Astrocyte of the hippocampus (primary cell): Measurements from ENCODE around the gene BBC3.
"Not testable (repeated sequence)": the region's sequence is repeated elsewhere in the genome, so short reads cannot be mapped to it uniquely, and the experiment has no call there.

Source experiments
- DNase-seq: peaks from one replicate; pipeline ENCODE4 v3.0.0; 2011; ENCODE audit warnings: low read depth, low spot score

BBC3 gene, protein sequence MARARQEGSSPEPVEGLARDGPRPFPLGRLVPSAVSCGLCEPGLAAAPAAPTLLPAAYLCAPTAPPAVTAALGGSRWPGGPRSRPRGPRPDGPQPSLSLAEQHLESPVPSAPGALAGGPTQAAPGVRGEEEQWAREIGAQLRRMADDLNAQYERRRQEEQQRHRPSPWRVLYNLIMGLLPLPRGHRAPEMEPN

DNA sequence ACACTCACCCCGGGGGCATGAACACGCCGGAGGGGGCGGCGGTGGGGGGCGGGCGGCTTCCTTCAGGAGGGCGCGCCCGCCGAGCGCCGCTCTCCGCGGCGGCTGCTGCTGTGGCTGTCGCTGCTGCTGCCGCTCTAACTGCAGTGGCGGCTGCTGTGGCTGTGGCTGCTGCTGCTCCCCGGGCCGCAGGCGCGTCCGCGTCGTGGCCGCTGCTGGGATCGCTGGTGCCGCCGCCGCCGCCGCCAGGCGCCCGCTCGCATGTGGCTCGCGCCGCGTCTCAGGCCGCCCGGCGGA, at the start of gene BBC3:
Gene BBC3 (minus strand): TSS at position 279 of the 294 bp plus-strand sequence. CDS start 2,768 bp downstream, outside the sequence.
- no peak for DNase-seq

DNA sequence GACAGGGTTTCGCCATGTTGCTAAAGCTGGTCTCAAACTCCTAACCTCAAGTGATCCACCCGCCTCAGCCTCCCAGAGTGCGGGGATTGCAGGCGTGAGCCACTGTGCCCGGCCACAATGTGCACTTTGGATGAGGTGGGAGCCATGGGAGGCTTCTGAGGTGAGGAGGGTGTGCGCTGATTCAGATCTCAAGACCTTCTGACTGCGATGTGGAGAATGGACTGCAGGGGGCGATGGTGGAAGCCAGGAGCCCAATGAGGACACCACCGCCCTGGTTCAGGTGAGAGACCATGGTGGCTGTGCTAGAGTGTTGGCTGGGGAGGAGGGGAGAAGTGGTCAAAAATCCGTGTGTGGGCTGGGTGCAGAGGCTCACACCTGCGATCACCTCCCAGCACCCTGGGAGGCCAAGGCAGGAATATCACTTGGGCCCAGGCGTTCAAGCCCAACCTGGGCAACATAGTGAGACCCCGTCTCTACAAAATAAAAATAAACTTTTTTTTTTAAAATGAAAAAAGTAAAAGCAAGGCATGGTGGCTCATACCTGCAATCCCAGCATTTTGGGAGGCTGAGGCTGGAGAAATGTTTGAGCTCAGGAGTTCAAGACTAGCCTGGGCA, 49.3 kb upstream of the BBC3 start:
- peak; percentile 28 for DNase-seq

DNA sequence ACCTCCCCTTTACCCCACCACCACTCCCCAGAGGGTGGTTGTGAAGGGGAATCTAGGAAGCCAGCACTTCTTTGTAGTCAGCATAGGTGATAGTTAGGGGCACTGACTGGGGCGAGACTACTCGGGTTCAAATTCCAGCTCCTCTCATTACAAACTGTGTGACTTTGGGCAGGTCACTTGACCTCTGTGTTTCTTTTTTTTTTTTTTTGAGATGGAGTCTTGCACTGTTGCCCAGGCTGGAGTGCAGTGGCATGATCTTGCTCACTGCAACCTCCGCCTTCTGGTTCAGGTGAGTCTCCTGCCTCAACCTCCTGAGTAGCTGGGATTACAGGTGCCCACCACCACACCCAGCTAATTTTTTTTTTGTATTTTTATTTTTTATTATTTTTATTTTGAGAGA, 45.5 kb upstream of the BBC3 start:
- DNase-seq, result not testable (repeated sequence)

DNA sequence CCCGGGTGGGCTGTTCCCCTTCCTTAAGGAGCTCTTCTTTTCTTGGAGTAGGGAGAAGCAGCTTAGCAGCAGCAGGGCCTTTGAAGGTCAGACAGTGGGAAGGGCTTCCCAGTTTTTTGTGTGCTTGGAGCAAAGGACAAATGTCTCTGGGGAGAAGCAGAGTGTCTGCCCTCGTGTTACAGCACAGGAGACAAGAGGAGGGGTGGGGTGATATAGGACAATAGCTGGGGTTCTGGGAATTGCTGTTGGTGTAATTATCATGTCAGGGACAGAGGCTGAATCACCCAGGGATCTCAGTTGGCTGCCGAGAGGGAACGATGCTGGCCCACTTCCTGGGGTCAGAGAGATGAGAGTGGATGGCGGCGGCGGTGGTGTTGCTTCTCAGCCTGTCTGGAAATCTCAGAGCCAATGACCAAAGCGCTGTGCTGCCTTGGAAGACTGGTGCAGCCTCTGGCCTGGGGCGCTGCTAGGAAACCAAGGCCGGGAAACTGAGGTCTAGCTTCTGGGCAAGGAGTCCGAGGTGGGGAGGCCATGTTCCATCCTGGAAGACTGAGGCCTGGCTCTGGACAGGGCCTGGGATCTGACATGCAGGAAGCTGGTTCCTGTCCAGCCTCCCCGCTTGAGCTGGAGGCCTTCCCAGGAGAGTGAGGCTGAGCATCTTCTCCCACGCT, 44.9 kb upstream of the BBC3 start:
- DNase-seq, result peak; percentile 47

DNA sequence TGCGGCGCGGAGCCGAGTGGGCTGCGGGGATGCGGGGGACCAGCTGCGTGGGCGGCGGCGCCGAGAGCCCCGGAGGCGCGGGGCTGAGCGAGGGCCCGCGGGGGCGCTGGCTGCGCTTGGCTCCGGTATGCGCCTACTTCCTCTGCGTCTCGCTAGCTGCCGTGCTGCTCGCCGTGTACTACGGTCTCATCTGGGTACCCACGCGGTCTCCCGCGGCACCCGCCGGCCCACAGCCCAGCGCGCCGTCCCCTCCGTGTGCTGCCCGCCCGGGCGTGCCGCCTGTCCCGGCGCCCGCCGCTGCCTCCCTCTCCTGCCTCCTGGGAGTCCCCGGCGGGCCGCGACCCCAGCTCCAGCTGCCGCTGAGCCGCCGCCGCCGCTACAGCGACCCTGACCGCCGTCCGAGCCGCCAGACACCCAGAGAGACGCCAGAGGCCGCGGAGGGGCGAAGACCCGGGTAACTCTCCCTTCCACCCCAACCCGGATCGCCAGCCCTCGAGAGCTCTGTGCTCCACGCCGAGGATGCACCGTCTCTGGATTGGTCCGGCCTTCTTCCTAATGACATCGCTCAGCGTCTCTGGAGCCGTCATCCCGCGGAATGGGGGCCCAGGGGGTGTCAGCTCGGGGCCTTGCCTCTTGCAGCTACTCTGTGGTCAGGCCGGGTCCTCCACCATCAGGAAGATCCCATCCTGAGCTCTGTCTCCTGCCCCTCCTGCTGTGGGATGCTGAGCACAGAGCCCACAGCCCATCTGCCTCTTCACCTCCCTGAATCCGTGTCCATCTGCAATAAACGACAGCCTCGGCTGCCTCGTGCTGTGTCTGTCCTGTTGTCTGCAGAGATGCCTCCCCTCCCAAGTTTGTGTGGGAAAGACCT, 44.1 kb upstream of the BBC3 start:
- DNase-seq, result peak; percentile 55

DNA sequence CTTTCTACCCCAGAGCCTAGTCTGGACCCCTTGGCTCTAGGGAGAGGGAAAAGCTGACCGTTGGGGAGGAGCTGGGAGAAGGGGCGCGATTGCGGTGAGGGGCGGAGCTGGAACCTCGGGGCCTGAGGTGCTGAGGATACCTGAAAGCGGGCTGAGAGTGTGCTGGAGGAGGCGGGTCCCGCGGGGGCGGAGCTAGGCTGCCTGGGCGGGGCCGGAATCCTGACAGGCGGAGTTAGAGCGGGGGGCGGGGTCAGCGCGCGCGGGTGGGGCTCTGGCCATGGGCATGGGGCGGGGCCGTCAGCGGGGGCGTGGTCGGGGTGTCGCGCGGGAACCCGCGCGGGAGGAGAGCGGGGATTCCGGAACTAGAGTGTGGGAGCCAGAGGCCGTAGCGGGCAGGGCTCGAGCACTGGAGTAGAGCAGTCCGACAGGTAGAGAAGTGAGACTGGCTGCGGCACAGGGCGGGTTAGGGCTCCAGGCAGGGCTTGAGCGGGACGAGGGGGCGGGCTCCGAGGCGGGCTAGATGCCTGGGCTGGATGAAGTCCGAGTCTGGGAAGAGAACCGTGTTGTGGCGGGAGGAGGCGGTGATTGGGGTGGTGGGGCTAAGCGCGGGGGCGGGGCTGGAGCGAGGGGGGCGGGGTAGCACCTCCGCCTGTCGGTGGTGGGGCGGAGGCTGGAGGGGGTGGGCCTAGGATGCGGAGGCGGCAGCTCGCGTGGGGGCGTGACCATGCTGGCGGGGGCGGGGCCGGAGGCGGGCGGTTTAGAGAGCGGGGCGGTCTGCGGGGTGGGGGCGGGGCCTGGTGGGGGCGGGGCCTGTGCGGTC, 43.3 kb upstream of the BBC3 start, which contains the start of gene INAFM1:
Gene INAFM1 (plus strand): TSS at position 815 of the 820 bp plus-strand sequence. CDS start 35 bp downstream, outside the sequence.
- peak; percentile 98 for DNase-seq

DNA sequence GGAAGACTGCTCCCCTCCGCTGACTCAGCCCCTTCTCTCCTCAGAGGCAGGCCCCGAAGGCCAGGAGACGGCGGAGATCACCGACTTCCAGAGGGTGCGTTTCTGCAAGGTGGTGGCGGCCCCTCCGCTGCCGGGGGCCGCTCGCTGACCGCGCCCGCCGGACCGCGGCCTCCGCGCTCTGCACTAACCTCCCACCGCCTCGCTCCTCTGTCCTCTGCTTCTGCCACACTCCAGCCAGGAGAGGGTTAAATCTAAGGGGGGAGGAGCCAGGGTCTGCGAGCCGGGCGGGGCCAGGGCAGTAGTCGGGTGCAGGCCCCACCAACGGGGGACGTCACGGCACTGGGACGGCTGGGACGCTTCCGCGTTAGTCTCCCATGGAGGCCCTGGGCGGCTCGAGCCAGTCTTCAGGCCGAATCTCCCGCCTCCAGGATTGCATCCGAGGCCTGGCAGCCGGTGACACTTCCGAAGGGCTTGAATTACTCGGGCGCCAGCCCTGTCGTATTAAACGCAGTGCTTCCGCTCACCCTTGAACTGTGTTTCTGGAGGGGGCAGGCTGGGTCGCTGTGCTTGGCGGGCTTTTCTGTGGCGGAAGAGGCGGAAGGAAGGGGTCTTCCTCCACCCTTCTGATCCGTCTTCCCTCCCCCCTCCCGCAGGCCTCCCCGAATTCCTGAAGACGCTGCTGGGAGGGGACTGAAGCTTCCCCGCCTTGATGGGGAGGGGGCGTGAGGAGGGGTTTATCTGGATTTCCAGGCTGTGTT, 42.5 kb upstream of the BBC3 start:
- peak; percentile 96 for DNase-seq

DNA sequence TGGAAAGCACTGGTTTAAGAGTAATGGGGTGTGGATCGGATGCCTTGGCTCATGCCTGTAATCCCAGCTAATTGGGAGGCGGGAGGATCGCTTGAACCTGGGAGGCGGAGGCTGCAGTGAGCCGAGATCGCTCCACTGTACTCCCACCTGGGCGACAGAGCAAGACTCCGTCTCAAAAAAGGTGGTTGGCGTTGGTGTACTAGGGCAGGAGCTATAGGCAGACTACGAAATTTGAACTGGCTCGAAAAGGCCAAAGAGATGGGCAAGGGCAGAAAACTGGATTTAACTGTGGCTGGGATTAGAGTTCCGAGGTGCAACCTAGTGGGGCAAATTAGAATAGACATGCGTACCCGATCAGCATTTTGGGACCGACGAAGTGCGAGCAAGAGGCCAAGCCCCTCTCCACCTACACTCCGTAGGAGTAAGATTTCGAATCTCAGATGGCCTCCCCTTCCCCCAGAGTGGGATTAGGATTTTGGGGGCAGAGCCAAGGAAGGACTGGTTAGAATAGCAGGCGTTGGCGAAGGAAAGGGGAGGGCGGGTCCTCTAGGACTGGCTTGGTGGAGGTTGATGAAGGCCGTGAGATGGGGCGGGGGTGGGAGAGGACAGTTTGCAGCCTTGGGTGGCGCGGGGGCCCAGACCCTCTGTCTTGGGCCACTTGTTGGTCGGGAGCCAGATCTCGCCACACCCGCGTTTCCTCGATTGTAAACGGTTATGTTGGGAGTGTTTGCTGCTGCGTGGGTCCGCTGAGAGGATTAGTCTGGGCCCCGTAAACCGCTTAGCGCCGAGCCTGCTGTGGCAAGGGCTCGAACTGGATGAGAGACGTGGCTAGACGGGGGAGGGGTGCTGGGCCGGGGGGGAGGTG, 41.7 kb upstream of the BBC3 start:
- no peak for DNase-seq

DNA sequence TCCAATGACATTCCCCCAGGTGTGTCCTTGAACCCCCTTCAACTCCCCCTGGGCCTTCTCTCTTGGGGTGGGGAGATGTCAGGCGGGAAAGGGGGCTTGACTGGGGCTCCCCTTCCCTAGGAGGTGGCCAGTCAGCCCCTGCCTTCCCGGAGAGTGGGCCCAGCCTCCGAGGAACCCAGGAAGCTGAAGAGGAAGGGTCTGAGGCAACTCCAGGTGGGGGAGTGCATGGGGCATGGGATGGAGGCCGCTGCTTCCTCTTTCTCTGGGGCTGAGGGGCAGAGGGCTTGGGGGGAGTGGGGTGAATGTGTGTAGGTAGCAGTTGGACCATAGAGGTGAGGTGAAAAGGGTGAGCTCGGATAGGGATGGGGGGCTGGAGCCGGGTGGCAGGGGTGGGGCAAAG, 41.0 kb upstream of the BBC3 start:
- DNase-seq, result no peak

DNA sequence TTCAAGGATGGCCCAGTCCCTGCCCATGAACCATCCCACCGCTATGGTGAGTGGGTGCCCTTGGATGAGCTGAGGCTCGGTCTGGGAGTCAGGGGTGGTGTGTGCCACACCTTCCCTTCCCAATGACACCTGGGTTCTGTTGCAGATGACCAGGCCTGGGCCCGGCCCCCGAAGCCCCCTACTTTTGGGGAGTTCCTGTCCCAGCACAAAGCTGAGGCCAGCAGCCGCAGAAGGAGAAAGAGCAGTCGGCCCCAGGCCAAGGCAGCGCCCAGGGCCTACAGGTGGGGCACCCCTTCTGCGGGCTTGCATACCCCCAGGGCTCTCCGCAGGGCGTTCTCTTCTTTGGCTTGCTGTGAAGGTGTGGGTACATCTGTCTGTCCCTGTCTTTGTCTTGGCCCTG, 39.4 kb upstream of the BBC3 start:
- no peak for DNase-seq

DNA sequence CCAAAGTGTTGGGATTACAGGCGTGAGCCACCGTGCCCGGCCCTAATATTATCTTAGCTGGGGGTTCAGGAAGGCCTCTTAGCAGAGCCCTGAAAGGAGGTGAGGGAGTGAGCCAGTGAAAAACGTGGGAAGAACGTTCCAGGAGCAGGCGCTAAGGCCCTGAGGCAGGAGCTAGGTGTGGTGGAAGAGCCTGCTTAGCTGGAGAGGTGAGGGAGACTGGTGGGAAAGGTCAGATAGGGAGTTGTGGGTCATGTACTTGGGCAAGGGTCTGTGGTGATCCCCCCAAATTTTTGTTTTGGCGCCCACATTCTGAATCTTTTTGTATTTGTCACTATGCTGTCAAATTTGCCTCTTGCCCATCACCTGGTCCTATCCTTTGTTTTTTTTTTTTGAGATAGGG, 38.6 kb upstream of the BBC3 start:
- no peak for DNase-seq

DNA sequence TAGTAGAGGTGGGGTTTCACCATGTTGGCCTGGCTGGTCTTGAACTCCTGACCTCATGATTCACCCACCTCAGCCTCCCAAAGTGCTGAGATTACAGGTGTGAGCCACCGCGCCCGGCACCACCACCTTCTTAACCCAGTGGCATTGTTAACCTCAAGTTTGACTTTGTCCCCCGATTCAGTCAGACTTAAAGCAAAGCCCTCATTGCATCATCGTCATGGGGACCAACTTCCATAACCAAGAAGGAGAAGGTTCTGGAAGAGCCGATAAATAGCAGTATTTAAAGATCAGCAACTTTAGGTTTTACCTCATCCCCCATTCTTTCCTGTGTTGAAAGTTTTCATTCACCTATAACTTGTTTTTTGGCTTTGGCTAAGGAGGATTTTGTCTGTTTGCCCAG, 37.0 kb upstream of the BBC3 start:
- DNase-seq, result no peak

DNA sequence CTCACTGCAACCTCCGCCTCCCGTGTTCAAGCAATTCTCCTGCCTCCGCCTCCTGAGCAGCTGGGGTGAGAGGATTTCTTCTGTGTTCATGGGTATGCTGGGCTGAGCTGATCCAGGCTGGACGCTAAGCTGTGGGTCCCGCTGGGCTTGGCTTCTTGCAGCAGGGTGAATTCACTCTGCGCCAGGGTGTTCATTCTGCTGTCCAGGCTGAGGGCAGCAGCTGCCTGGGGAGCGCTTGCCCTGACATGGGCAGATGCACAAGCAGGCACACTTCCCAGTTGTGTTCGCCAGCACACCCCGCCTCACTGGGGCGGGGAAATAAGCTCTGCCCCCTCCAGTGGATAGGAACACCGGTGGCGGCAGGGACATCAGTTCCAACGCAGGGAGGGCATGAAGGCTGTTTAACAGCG, 36.4 kb upstream of the BBC3 start:
- DNase-seq, result no peak

DNA sequence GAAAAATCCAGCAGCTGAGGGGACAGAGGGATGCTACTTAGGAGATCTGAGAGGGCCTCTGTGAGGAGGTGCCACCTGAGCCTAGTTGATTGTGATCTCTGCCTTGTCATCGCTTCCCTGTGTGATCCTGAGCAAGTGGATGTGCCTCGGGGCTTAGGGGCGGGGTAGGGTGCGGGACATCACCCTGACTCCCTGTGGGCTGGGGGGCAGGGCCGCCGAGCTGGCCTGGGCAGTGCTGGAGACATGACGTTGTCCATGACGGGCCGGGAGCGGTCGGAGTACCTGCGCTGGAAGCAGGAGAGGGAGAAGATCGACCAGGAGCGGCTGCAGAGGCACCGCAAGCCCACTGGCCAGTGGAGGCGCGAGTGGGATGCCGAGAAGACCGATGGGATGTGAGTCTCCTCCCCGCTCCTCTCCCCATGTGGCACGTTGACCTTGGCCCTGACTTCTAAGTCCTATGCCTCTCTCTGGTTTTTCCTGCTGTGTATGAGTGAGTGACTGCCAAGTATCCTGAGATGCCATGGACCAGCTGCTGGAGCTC, 35.5 kb upstream of the BBC3 start:
- no peak for DNase-seq

DNA sequence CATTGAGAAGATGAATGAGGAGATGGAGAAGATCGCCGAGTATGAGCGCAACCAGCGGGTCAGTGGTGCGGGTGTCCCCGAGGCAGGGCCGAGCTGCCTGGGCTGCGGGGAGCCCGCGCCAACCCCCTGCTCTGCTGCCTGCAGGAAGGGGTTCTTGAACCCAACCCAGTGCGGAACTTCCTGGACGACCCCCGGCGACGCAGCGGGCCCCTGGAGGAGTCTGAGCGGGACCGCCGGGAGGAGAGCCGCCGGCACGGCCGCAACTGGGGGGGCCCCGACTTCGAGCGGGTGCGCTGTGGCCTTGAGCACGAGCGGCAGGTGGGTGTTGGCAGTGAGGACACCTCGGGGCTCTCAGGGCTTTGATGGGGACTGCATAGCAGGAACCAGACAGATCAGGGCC, 33.6 kb upstream of the BBC3 start:
- DNase-seq, result no peak

DNA sequence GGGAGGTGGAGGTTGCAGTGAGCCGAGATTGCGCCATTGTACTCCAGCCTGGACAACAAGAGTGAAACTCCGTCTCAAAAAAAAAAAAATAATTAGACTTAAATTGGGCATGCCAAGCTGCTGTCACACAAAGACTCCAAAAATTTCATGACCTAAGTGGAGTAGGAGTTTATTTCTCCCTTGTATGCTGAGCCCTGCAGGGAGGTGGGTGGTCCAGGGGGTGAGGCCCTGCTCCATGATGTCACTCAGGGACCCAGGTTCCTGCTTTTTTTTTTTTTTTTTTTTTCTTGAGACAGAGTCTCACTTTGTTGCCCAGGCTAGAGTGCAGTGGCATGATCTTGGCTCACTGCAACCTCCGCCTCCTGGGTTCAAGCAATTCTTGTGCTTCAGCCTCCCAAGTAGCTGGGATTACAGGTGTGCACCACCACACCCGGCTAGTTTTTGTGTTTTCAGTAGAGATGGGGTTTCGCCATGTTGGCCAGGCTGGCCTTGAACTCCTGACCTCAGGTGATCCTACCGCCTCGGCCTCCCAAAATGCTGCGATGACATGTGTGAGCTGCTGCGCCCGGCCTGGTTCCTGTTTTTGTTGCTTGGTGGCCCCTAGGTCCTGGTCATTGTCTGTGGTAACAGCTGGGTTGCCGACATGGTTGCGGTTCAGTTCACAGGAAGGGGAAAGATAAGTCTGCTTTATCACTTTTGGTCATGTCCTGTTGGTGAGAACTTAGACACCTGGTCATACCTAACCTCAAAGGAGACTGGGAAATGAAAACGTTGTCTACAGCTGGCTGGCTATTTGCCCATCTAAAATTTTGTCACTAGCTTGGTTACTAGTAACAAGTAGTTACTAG, 31.2 kb upstream of the BBC3 start:
- DNase-seq, result not testable (repeated sequence)

DNA sequence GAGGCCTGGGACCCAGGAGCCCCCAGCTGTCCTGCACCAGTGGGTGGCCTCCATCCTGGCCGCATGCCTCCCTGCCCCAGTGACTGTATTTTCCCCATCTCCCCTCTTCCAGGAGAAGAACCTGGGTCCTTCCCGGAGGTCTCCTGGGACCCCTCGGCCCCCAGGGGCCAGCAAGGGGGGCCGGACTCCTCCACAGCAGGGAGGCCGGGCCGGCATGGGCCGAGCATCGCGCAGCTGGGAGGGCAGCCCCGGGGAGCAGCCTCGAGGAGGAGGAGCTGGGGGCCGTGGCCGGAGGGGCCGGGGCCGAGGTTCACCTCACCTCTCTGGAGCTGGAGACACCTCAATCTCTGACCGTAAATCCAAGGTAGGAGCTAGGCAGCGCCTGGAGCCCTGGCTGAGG, 29.5 kb upstream of the BBC3 start:
- DNase-seq, result no peak

DNA sequence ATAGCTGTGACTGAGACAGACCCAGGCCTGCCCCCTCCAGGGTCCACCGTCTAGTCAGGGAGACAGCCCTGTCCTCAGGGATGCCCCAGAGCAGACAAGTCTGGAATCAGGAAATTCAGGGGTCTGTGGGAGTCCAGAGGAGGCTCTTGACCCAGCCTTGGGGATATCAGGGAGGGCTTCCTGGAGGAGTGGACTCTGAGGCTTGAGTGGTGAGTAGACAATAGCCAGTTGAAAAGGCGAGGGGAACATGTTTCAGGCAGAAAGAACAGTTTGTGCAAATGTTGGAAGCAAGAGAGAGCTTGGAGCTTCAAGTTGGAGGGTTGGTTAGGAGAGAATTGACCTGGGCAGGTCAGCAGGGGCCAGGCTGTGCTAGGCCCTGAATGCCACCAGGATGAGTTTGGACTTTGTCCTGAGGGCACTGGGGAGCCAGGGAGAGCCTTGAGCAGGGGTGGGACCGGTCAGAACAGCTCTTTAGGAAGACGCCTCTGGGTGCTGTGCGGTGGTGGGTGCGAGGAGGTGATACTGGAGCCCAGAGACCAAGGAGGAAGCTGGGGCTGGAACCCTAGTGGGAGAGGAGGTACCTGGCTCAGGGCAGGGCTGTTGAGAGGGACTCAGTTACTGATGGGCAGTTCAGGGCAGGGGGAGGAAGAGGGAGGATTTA, 28.0 kb upstream of the BBC3 start:
- DNase-seq, result no peak
